ENCODE results near the gene NFATC2.

NFATC2 gene

DNA sequence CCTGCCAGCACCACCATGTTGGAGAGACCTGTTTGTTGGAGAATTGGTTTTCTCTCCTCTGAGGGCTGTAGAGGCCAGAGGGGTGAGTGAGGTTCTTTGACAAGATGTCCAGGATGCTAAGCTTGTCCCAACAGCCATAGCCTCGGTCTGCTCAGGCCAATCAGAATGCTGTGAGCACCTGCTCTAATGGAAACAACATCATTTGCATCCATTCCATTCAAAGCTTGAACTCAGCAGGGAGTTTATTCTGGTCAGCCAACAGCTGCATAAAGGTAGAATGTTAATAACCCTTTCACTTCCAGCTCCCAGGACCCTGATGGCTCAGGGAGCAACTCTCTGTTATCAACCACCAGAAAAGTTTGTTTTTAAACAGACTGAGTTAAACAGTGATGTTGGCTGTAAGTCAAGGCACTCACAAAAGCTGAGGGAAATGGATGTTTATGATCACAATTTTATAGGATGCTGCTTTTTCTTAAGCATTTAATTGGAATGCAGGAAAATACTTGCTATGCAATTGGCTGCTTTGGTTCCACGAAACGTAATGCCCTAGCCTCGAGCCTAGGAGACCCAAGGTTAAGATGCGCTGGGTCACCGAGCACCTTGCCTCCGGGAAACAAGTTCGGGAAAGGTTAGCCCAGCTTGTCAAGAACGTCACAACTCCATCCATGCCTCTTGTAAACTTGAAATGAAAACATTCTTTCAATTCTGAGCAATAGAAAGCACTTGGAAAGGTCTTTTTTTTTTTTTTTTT is 155.2 kb downstream of the NFATC2 start:
- Histone ChIP-seq H3K4me3 (no peak overlapping the region), H3K4me1 (peaks cover 28 to 68% (median 42%) of the 10 kb centered on the region in 10 experiments), H3K9me3 (replicated peaks in 1 of 11) (peaks cover 0 to 7% (median 0%) of the 10 kb centered on the region in 11 experiments; a peak in 2 of 22 replicates), H3K27me3 (no peaks in the 10 kb centered on the region), H3K36me3 (peaks cover 0 to 15% (median 0%) of the 10 kb centered on the region in 11 experiments; a peak in 1 of 22 replicates), H4K20me1 (no peaks in the 10 kb centered on the region), H3K4me2 (peak overlapping the region in 4 of 11 experiments; percentile 2 to 33 (median 13); a peak in 5 of 22 replicates), H3K27ac (no peak overlapping the region), H3K9ac (no peak overlapping the region)
- no peak for TF ChIP-seq Cebpa-rat (IDR thresholded peaks at IDR 0.05)

DNA sequence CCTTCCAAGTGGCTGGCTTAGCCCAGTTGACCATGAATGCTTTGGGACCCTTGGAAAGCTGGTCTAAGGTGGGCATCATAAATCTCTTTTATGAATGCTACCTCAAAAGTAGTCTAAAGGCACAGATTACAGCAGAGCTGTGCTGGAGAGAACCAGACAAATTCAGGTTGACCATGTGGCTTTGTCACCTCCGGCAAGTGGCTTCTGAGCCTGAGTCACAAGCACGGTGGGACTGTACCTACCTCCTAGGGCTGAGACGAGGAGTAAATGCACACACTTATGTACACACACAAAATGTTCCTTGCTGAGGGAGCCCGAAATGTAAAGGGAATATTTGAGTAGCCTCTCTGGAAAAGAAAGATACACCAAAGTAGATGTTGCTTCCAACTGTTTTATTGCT is 155.9 kb downstream of the NFATC2 start:
- peaks cover 0 to 7% (median 0%) of the 10 kb centered on the region in 11 experiments; a peak in 2 of 22 replicates for H3K9me3 ChIP-seq (replicated peaks in 1 of 11)
- no peak overlapping the region for H3K4me3 ChIP-seq
- H3K9ac ChIP-seq = no peak overlapping the region
- H3K27ac ChIP-seq = no peak overlapping the region
- H3K27me3 ChIP-seq = no peaks in the 10 kb centered on the region
- no peaks in the 10 kb centered on the region for H4K20me1 ChIP-seq
- no peak overlapping the region for H3K4me2 ChIP-seq
- peaks cover 0 to 15% (median 0%) of the 10 kb centered on the region in 11 experiments; a peak in 1 of 22 replicates for H3K36me3 ChIP-seq
- H3K4me1 ChIP-seq = peaks cover 21 to 68% (median 38%) of the 10 kb centered on the region in 10 experiments
- no peak for TF ChIP-seq Cebpa-rat (IDR thresholded peaks at IDR 0.05)

DNA sequence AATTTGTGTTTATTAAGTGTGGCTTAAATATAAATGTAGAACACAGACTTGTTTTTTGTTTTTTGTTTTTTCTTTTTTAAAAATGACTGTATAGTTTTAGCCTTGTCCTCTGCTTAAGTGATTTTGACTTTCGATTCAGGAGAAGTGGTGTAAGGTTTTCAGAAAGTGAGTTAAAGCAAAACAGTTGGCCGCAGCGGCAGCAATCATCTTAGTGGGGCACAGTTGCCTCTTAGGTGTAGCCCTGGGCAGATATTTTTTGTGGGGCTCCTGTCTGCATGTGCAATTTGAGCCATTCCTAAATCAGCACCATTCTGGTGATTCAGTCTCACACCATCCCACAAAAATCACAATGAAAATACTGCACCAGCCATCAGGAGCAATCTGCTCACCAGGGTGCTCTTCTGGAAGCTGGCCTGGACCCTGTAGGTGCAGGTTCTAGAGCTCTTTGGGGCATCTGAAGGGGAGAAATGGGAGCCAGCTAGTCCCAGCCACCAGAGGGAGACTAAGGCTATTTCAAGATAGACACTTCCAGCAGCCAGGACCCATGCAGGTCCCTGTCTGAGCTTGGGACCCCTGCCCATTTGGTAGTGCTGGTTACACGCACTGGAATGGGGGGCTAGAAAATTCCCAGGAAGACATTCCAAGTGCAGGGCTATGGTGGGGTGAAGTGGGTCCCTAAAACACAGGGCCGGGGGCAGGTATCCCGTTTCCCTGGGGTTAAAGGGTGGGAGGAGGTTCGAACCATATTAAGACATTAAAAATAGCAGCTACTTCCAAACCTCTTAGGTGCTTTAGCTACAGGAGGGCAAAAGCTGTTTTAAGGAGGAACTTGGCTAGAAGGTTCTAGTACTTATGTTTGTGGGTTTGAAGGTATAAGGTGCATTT is 156.6 kb downstream of the NFATC2 start:
- H4K20me1 ChIP-seq = no peaks in the 10 kb centered on the region
- peaks cover 20 to 66% (median 36%) of the 10 kb centered on the region in 10 experiments for H3K4me1 ChIP-seq
- H3K9ac ChIP-seq = no peak overlapping the region
- no peak overlapping the region for H3K27ac ChIP-seq
- no peak overlapping the region; a peak in 1 of 22 replicates for H3K4me2 ChIP-seq
- no peak for TF ChIP-seq Cebpa-rat (IDR thresholded peaks at IDR 0.05)
- peaks cover 0 to 15% (median 0%) of the 10 kb centered on the region in 11 experiments; a peak in 1 of 22 replicates for H3K36me3 ChIP-seq
- no peak overlapping the region for H3K4me3 ChIP-seq
- H3K9me3 ChIP-seq (replicated peaks in 1 of 11) = peaks cover 0 to 7% (median 0%) of the 10 kb centered on the region in 11 experiments; a peak in 2 of 22 replicates
- H3K27me3 ChIP-seq = no peaks in the 10 kb centered on the region

DNA sequence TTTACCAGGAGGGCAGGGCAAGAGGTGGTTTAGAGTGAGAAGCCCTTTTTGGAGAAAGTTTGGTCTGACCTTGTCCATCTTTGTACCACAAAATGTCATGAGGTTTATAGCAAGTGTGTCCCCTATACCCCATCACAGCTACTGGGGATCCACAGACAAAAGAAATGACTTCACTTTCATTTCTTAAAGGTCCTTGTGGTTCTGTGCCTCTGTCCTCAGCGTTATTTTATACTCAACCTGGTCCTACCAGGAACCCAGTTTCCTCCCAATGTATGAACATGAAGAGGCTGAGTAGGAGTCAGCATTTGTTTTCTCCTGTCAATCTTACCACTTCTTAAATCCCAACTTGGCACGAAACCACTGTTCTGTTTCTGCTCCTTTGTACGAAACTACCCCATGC is 157.6 kb downstream of the NFATC2 start:
- H3K9ac ChIP-seq = no peak overlapping the region
- no peak overlapping the region for H3K4me3 ChIP-seq
- peaks cover 0 to 15% (median 0%) of the 10 kb centered on the region in 11 experiments; a peak in 1 of 22 replicates for H3K36me3 ChIP-seq
- peaks cover 14 to 66% (median 36%) of the 10 kb centered on the region in 10 experiments for H3K4me1 ChIP-seq
- H3K27me3 ChIP-seq = no peaks in the 10 kb centered on the region
- H4K20me1 ChIP-seq = no peaks in the 10 kb centered on the region
- no peak for TF ChIP-seq Cebpa-rat (IDR thresholded peaks at IDR 0.05)
- no peak overlapping the region for H3K4me2 ChIP-seq
- peaks cover 0 to 7% (median 0%) of the 10 kb centered on the region in 11 experiments; a peak in 2 of 22 replicates for H3K9me3 ChIP-seq (replicated peaks in 1 of 11)
- H3K27ac ChIP-seq = no peak overlapping the region

DNA sequence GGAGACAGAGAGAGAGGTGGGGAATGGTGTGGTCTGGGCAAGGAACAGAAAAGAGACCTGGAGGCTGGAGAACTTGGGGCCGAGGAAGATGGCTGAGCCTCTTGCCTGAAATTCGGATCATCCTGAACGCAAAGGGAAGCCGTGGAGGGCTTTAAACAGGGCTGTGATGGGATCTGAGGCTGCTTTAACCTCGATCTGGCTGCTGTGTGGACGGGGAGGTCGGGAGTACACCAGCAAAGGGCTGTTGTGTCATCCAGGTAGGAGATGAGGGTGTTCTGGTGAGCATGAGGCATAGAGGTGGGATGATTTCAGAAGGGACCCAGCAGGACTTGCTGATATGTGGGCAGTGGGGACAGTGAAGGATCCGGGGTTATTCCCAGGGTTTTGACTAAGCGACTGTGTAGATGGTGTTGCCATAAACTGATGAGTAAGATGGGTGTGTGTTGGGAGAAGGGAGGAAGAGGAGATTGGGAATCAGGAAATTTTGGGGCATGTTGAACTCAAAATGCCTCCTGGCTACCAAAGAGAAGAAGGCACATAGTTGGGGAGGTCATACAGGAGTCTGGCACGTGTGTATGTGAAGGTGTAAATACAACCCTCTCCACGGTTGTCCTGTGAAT is 158.5 kb downstream of the NFATC2 start:
- Histone ChIP-seq H3K9me3 (replicated peaks in 1 of 11) (peaks cover 0 to 6% (median 0%) of the 10 kb centered on the region in 11 experiments; a peak in 2 of 22 replicates), H3K4me2 (0 out of 22 replicates have a peak overlapping the region, but pooled peaks of 1 of the 11 experiments have one; percentile 50), H3K4me3 (no peak overlapping the region), H3K27ac (no peak overlapping the region), H3K9ac (no peak overlapping the region), H4K20me1 (no peaks in the 10 kb centered on the region), H3K4me1 (peaks cover 11 to 66% (median 33%) of the 10 kb centered on the region in 10 experiments), H3K27me3 (no peaks in the 10 kb centered on the region), H3K36me3 (peaks cover 0 to 15% (median 0%) of the 10 kb centered on the region in 11 experiments; a peak in 1 of 22 replicates)
- no peak for TF ChIP-seq Cebpa-rat (IDR thresholded peaks at IDR 0.05)

DNA sequence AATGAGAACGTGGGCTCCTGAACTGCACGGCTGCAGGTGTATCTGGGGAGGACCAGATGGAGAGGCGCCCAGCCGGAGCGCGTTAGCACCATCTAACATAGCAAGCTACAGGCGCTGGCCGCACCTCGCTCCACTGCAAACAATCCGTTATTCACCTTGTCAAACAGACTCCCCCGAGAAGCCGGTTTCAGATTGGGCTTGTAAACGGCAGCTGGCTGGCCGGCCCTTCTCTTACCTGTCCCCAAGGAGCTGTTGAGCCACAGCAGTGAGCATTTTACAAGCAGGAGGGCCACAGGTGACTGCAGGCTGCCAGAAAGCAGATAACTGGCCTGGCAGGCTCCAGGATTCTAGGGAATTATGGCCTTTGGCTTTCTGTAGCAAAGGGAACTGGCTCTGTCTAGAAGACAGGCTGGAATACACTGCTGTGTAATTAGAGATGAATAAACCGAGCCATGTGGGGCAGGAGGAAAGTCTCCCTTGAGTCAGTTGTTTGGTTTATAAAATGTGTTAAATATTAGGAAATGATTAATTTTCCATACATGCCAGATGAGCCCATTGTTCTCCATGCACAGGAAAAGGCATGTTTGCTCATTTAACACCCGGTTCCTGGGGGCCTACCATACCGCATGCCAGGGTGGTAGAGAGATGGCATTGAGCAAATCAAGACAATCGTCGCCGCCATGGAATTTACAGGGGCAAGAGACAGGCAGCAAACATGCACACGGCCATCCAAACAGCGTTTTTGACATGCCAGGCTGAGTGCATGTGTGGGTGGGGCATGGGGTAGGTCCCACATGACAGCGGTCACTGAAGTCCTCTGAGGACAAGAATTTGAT is 159.3 kb downstream of the NFATC2 start:
- H3K9me3 ChIP-seq (replicated peaks in 1 of 11) = 0 out of 22 replicates have a peak, but pooled peaks cover 0 to 1% (median 0%) of the 10 kb centered on the region in 11 experiments
- no peak overlapping the region for H3K4me3 ChIP-seq
- no peak overlapping the region for H3K27ac ChIP-seq
- no peak overlapping the region for H3K9ac ChIP-seq
- H3K4me2 ChIP-seq = peak overlapping the region in 9 of 11 experiments; percentile 3 to 67 (median 45); a peak in 15 of 22 replicates
- H4K20me1 ChIP-seq = no peaks in the 10 kb centered on the region
- no peaks in the 10 kb centered on the region for H3K27me3 ChIP-seq
- no peak for TF ChIP-seq Cebpa-rat (IDR thresholded peaks at IDR 0.05)
- H3K36me3 ChIP-seq = peaks cover 0 to 14% (median 0%) of the 10 kb centered on the region in 11 experiments; a peak in 1 of 22 replicates
- peaks cover 9 to 67% (median 35%) of the 10 kb centered on the region in 10 experiments for H3K4me1 ChIP-seq

DNA sequence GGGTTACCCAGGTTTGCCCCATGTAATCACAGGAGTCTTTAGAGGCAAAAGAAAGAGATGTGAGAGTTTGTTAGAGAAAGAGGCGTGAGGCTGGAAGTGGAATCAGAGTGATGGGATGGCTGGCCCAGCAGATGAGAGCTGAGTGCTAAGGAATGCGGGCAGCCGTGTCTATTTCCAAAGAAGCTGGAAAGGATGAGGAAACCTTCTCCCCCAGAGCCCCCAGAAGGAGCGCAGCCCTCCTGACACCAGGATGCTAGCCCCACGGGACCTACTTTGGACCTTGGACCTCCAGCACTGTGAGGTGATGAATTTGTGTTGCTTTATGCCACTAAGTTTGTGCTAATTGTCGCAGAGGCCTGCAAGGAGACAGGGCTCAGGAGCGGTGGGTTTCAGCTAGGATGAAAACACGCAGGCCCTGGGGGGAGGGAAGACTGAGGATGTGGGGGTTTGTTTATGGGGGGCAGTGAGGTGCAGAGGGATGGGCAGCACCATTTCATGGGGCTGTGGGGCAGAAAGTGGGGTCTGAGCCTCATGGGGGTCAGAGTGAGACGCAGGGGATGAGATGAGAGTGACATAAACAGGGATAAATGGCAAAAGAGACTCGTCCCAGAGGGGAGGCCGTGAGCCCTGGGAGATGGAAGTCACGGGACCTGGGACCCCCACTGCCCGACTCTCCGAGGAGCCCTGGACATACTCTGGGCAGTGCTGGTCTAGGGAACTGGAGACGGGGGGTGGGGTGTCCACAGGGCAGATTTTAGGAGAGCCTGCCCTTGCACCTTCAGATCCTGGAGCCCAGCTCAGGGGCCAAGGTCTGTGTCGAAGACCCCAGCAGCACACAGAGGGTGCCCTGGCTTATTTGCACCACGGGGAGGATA is 160.2 kb downstream of the NFATC2 start:
- Histone ChIP-seq H3K27ac (no peak overlapping the region), H3K9ac (no peak overlapping the region), H3K4me1 (peaks cover 9 to 66% (median 35%) of the 10 kb centered on the region in 10 experiments), H3K27me3 (no peaks in the 10 kb centered on the region), H3K4me3 (no peak overlapping the region), H3K9me3 (replicated peaks in 1 of 11) (0 out of 22 replicates have a peak, but pooled peaks cover 0 to 3% (median 0%) of the 10 kb centered on the region in 11 experiments), H3K36me3 (peaks cover 0 to 6% (median 0%) of the 10 kb centered on the region in 11 experiments; a peak in 1 of 22 replicates), H4K20me1 (no peaks in the 10 kb centered on the region), H3K4me2 (peak overlapping the region in 9 of 11 experiments; percentile 3 to 67 (median 45); a peak in 14 of 22 replicates)
- no peak for TF ChIP-seq Cebpa-rat (IDR thresholded peaks at IDR 0.05)
